Fibroblast of mammary gland (primary cell): ENCODE results near the gene ERGIC3.

Experiments
- DNase-seq: peaks from one replicate; pipeline ENCODE4 v3.0.0-alpha.2; 2010; ENCODE audit warnings: low read depth
- H3K4me3 ChIP-seq: 2 replicates; pipeline ENCODE4 v1.5.1; 2011; ENCODE audit warnings: low read depth, mild to moderate bottlenecking, low read length, moderate library complexity; ENCODE audit not compliant: control insufficient read depth
- TF ChIP-seq, protein P1 (sequence below): conservative IDR thresholded peaks from 2 replicates; pipeline ENCODE4 v1.5.1; 2011; ENCODE audit warnings: low read depth, low read length, inconsistent platforms; ENCODE audit not compliant: control insufficient read depth, insufficient read depth

Gene ERGIC3

DNA sequence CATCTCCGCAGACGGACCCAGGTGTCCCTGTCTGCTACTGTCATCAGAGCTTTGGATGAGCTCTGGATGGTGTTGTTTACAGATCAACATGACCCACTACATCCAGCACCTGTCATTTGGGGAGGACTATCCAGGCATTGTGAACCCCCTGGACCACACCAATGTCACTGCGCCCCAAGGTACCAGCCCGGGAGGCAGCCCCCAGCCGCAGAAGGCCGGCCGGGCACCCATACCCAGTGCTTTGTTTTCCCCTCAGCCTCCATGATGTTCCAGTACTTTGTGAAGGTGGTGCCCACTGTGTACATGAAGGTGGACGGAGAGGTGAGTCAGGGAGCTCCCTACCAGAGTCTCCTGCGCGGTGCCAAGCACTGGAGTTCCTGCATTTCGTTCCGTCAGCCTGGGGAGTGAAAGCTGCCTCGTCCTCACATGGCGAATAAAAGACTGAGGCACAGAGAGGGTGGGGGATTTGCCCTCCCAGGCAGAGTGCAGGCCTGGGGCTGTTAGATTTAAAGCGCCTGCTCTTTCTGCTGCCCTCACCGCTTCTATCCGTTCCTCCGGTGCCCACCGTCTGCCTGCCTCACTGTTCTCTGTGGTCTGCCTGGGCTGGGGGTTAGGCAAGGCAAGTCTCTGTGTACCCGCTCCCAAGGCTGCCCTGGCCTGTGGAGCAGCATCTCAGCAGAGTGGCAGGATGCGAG lies 14.2 kb downstream of the ERGIC3 start:
- H3K4me3 ChIP-seq, result no peak overlapping the region
- DNase-seq, result no peak
- TF ChIP-seq, protein P1, sequence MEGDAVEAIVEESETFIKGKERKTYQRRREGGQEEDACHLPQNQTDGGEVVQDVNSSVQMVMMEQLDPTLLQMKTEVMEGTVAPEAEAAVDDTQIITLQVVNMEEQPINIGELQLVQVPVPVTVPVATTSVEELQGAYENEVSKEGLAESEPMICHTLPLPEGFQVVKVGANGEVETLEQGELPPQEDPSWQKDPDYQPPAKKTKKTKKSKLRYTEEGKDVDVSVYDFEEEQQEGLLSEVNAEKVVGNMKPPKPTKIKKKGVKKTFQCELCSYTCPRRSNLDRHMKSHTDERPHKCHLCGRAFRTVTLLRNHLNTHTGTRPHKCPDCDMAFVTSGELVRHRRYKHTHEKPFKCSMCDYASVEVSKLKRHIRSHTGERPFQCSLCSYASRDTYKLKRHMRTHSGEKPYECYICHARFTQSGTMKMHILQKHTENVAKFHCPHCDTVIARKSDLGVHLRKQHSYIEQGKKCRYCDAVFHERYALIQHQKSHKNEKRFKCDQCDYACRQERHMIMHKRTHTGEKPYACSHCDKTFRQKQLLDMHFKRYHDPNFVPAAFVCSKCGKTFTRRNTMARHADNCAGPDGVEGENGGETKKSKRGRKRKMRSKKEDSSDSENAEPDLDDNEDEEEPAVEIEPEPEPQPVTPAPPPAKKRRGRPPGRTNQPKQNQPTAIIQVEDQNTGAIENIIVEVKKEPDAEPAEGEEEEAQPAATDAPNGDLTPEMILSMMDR, result no peak

DNA sequence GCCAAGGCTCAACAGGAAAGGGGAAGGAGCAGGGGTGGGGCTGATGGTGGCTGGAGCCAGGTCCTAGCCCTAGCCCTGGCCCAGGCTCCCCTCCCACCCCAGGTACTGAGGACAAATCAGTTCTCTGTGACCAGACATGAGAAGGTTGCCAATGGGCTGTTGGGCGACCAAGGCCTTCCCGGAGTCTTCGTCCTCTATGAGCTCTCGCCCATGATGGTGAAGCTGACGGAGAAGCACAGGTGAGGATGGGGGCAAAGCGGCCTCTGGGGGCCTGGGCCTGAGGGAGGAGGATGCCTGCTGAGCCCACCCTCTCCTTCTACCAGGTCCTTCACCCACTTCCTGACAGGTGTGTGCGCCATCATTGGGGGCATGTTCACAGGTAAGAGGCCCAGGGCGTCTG lies 15.0 kb downstream of the ERGIC3 start:
- no peak overlapping the region for H3K4me3 ChIP-seq
- DNase-seq, result no peak
- TF ChIP-seq, protein P1, result no peak

GRCh38 chr20:35558451-35558850 lies 16.6 kb downstream of the ERGIC3 start:
- no peak overlapping the region for H3K4me3 ChIP-seq
- no peak for DNase-seq
- TF ChIP-seq, protein P1, result no peak

- DNase-seq, result no peak
- no peak overlapping the region for H3K4me3 ChIP-seq
- TF ChIP-seq, protein P1, result no peak
Observed at GRCh38 chr20:35559042-35559693, 17.3 kb downstream of the ERGIC3 start.

DNA sequence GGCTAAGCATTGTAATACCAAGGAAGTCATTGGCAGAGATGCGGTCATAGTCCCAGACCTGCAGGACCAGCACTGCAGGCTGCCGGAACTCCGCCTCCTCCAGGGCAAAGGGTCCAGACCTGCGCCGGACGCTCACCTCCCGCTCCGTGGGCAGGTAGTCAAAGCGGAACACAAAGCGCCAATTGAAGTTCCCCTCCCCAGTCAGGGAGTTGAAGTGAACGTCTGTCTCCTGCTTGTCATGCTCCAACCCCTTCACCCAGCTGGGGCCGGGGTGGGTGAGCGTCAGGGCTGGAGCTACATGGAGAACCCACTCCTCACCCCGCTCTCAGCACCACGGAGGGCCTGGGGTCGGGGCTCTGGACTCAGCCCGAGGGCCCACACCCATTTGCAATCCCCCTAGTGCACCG lies 18.2 kb downstream of the ERGIC3 start:
- no peak overlapping the region for H3K4me3 ChIP-seq
- TF ChIP-seq, protein P1, result no peak
- DNase-seq, result no peak

DNA sequence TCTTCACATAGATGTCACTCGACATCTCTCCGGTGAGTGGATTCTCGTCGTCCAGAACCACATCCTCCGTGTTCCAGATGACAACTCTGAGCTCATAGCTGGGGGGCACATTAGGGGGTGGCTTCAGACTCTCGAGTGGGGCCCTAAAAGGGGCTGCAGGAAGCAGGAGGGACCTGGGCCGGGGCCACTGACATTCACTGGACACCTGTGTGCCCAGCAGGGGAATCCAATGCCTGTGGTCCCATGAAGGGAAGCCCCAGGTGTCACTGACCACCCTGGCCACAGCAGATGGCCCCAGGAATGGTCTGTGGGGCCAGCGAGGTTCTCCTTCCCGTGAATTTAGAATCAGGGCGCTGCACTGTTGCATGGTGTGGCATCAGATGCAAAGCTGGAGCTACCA lies 18.7 kb downstream of the ERGIC3 start:
- H3K4me3 ChIP-seq, result no peak overlapping the region
- TF ChIP-seq, protein P1, result no peak
- no peak for DNase-seq

GRCh38 chr20:35561268-35561667 lies 19.4 kb downstream of the ERGIC3 start:
- no peak overlapping the region for H3K4me3 ChIP-seq
- DNase-seq, result peak; percentile 34
- TF ChIP-seq, protein P1, result no peak
